ENCODE measurements around the gene SBF2. TPM values are rescaled to one million over a fixed set of nuclear protein-coding genes. Genes with fewer than 3 reads are reported as not detected.

SBF2 gene
- total and polyA plus RNA-seq, 7 experiments from 2014 or later, result 4.2 to 35.2 (median 13.3) TPM

- H3K27ac Mint-ChIP-seq, result no peak overlapping the region
- H3K9me3 Mint-ChIP-seq, result peaks cover 0 to 3% (median 0%) of the 10 kb centered on the region in 11 donors
- Histone ChIP-seq H3K27me3 (ENCODE audit: control insufficient read depth in 2 of 2, insufficient read depth in 2 of 2, low read length in 2 of 2) (no peaks in the 10 kb centered on the region), H3K4me3 (ENCODE audit: low read length) (no peak overlapping the region), H3K36me3 (ENCODE audit: control insufficient read depth in 2 of 3, insufficient read depth in 3 of 3, low read length in 3 of 3) (no peaks in the 10 kb centered on the region), H3K27ac (ENCODE audit: low read depth, low read length) (no peak overlapping the region), H3K4me1 (ENCODE audit: control insufficient read depth in 2 of 2, insufficient read depth in 2 of 2, low read length in 2 of 2) (no peaks in the 10 kb centered on the region), H3K9me3 (ENCODE audit: control insufficient read depth in 2 of 3, low read length in 3 of 3) (no peaks in the 10 kb centered on the region)
- DNase-seq (no peak), ATAC-seq (no peak)
- H3K36me3 Mint-ChIP-seq, result peaks cover 0 to 11% (median 6%) of the 10 kb centered on the region in 5 donors
- H3K4me1 Mint-ChIP-seq, result peaks cover 0 to 7% (median 0%) of the 10 kb centered on the region in 7 donors
- CTCF ChIA-PET, result interaction anchor here (0.6 kb wide), 1 partner anchor 271 kb away, joined by 3 read pairs; no protein-coding TSS in a partner anchor
- POLR2A ChIA-PET, result no interaction called here
- no peak overlapping the region for H3K4me3 Mint-ChIP-seq
- intact Hi-C loops (cut with micrococcal nuclease), result loop anchor here in 1 of 2 donors (5.0 kb wide), 1 partner anchor 215 kb away; no protein-coding TSS in a partner anchor
- H3K27me3 Mint-ChIP-seq, result peaks cover 0 to 3% (median 0%) of the 10 kb centered on the region in 5 donors
Measured at GRCh38 chr11:10122326-10123197, 171.5 kb downstream of the SBF2 start.

GRCh38 chr11:10118865-10119264 lies 175.2 kb downstream of the SBF2 start:
- H3K4me1 Mint-ChIP-seq, result peaks cover 0 to 5% (median 0%) of the 10 kb centered on the region in 7 donors
- Histone ChIP-seq H3K9me3 (ENCODE audit: control insufficient read depth in 2 of 3, low read length in 3 of 3) (no peaks in the 10 kb centered on the region), H3K4me3 (ENCODE audit: low read length) (no peak overlapping the region), H3K4me1 (ENCODE audit: control insufficient read depth in 2 of 2, insufficient read depth in 2 of 2, low read length in 2 of 2) (no peaks in the 10 kb centered on the region), H3K36me3 (ENCODE audit: control insufficient read depth in 2 of 3, insufficient read depth in 3 of 3, low read length in 3 of 3) (no peaks in the 10 kb centered on the region), H3K27ac (ENCODE audit: low read depth, low read length) (no peak overlapping the region), H3K27me3 (ENCODE audit: control insufficient read depth in 2 of 2, insufficient read depth in 2 of 2, low read length in 2 of 2) (no peaks in the 10 kb centered on the region)
- H3K4me3 Mint-ChIP-seq, result no peak overlapping the region
- H3K27me3 Mint-ChIP-seq, result peaks cover 0 to 3% (median 0%) of the 10 kb centered on the region in 5 donors
- ChIA-PET CTCF (no interaction called here), POLR2A (no interaction called here)
- ATAC-seq (no peak), DNase-seq (no peak)
- intact Hi-C loops (cut with micrococcal nuclease), result no loop called here
- peaks cover 0 to 21% (median 16%) of the 10 kb centered on the region in 5 donors for H3K36me3 Mint-ChIP-seq
- H3K9me3 Mint-ChIP-seq, result peaks cover 0 to 6% (median 0%) of the 10 kb centered on the region in 11 donors
- no peak overlapping the region for H3K27ac Mint-ChIP-seq

- Mint-ChIP-seq H3K27ac (no peak overlapping the region), H3K27me3 (peaks cover 0 to 3% (median 0%) of the 10 kb centered on the region in 5 donors), H3K36me3 (peaks cover 0 to 21% (median 16%) of the 10 kb centered on the region in 5 donors), H3K4me1 (peaks cover 0 to 5% (median 0%) of the 10 kb centered on the region in 7 donors), H3K9me3 (peaks cover 0 to 6% (median 0%) of the 10 kb centered on the region in 11 donors), H3K4me3 (no peak overlapping the region)
- CTCF ChIA-PET, result no interaction called here
- no peaks in the 10 kb centered on the region for H3K36me3 ChIP-seq (ENCODE audit: control insufficient read depth in 2 of 3, insufficient read depth in 3 of 3, low read length in 3 of 3)
- no peaks in the 10 kb centered on the region for H3K9me3 ChIP-seq (ENCODE audit: control insufficient read depth in 2 of 3, low read length in 3 of 3)
- DNase-seq, result no peak
- no peak for ATAC-seq
- no peaks in the 10 kb centered on the region for H3K27me3 ChIP-seq (ENCODE audit: control insufficient read depth in 2 of 2, insufficient read depth in 2 of 2, low read length in 2 of 2)
- no peaks in the 10 kb centered on the region for H3K4me1 ChIP-seq (ENCODE audit: control insufficient read depth in 2 of 2, insufficient read depth in 2 of 2, low read length in 2 of 2)
- no peak overlapping the region for H3K4me3 ChIP-seq (ENCODE audit: low read length)
- intact Hi-C loops (cut with micrococcal nuclease), result no loop called here
- no peak overlapping the region for H3K27ac ChIP-seq (ENCODE audit: low read depth, low read length)
- POLR2A ChIA-PET, result no interaction called here
Measured at GRCh38 chr11:10117709-10118351, 176.2 kb downstream of the SBF2 start.

GRCh38 chr11:10116588-10116987 lies 177.4 kb downstream of the SBF2 start:
- intact Hi-C loops (cut with micrococcal nuclease), result no loop called here
- ChIA-PET CTCF (no interaction called here), POLR2A (no interaction called here)
- no peak overlapping the region for H3K4me3 Mint-ChIP-seq
- H3K27ac Mint-ChIP-seq, result no peak overlapping the region
- no peaks in the 10 kb centered on the region for H3K36me3 ChIP-seq (ENCODE audit: control insufficient read depth in 2 of 3, insufficient read depth in 3 of 3, low read length in 3 of 3)
- H3K36me3 Mint-ChIP-seq, result peaks cover 0 to 26% (median 21%) of the 10 kb centered on the region in 5 donors
- H3K9me3 Mint-ChIP-seq, result peaks cover 0 to 6% (median 3%) of the 10 kb centered on the region in 11 donors
- no peak overlapping the region for H3K27ac ChIP-seq (ENCODE audit: low read depth, low read length)
- no peaks in the 10 kb centered on the region for H3K9me3 ChIP-seq (ENCODE audit: control insufficient read depth in 2 of 3, low read length in 3 of 3)
- peaks cover 0 to 5% (median 0%) of the 10 kb centered on the region in 7 donors for H3K4me1 Mint-ChIP-seq
- peaks cover 0 to 3% (median 0%) of the 10 kb centered on the region in 5 donors for H3K27me3 Mint-ChIP-seq
- no peaks in the 10 kb centered on the region for H3K4me1 ChIP-seq (ENCODE audit: control insufficient read depth in 2 of 2, insufficient read depth in 2 of 2, low read length in 2 of 2)
- no peaks in the 10 kb centered on the region for H3K27me3 ChIP-seq (ENCODE audit: control insufficient read depth in 2 of 2, insufficient read depth in 2 of 2, low read length in 2 of 2)
- ATAC-seq, result no peak
- no peak for DNase-seq
- H3K4me3 ChIP-seq (ENCODE audit: low read length), result no peak overlapping the region

GRCh38 chr11:10114593-10115404 lies 179.2 kb downstream of the SBF2 start:
- DNase-seq, result no peak
- Histone ChIP-seq H3K9me3 (ENCODE audit: control insufficient read depth in 2 of 3, low read length in 3 of 3) (no peaks in the 10 kb centered on the region), H3K27ac (ENCODE audit: low read depth, low read length) (no peak overlapping the region), H3K4me1 (ENCODE audit: control insufficient read depth in 2 of 2, insufficient read depth in 2 of 2, low read length in 2 of 2) (no peaks in the 10 kb centered on the region), H3K4me3 (ENCODE audit: low read length) (no peak overlapping the region), H3K36me3 (ENCODE audit: control insufficient read depth in 2 of 3, insufficient read depth in 3 of 3, low read length in 3 of 3) (no peaks in the 10 kb centered on the region), H3K27me3 (ENCODE audit: control insufficient read depth in 2 of 2, insufficient read depth in 2 of 2, low read length in 2 of 2) (no peaks in the 10 kb centered on the region)
- intact Hi-C loops (cut with micrococcal nuclease), result no loop called here
- ChIA-PET CTCF (no interaction called here), POLR2A (no interaction called here)
- H3K27me3 Mint-ChIP-seq, result peaks cover 0 to 3% (median 0%) of the 10 kb centered on the region in 5 donors
- H3K4me1 Mint-ChIP-seq, result peaks cover 0 to 5% (median 0%) of the 10 kb centered on the region in 7 donors
- H3K9me3 Mint-ChIP-seq, result peaks cover 0 to 6% (median 3%) of the 10 kb centered on the region in 11 donors
- H3K4me3 Mint-ChIP-seq, result no peak overlapping the region
- ATAC-seq, result no peak
- peaks cover 0 to 24% (median 21%) of the 10 kb centered on the region in 5 donors for H3K36me3 Mint-ChIP-seq
- no peak overlapping the region for H3K27ac Mint-ChIP-seq

GRCh38 chr11:10113852-10114251 lies 180.2 kb downstream of the SBF2 start:
- Histone ChIP-seq H3K27ac (ENCODE audit: low read depth, low read length) (no peak overlapping the region), H3K4me3 (ENCODE audit: low read length) (no peak overlapping the region), H3K4me1 (ENCODE audit: control insufficient read depth in 2 of 2, insufficient read depth in 2 of 2, low read length in 2 of 2) (no peaks in the 10 kb centered on the region), H3K9me3 (ENCODE audit: control insufficient read depth in 2 of 3, low read length in 3 of 3) (no peaks in the 10 kb centered on the region), H3K36me3 (ENCODE audit: control insufficient read depth in 2 of 3, insufficient read depth in 3 of 3, low read length in 3 of 3) (no peaks in the 10 kb centered on the region), H3K27me3 (ENCODE audit: control insufficient read depth in 2 of 2, insufficient read depth in 2 of 2, low read length in 2 of 2) (no peaks in the 10 kb centered on the region)
- H3K4me1 Mint-ChIP-seq, result peaks cover 0 to 5% (median 0%) of the 10 kb centered on the region in 7 donors
- ATAC-seq (no peak), DNase-seq (no peak)
- intact Hi-C loops (cut with micrococcal nuclease), result no loop called here
- CTCF ChIA-PET, result no interaction called here
- H3K9me3 Mint-ChIP-seq, result peaks cover 0 to 6% (median 3%) of the 10 kb centered on the region in 11 donors
- POLR2A ChIA-PET, result no interaction called here
- peaks cover 0 to 25% (median 21%) of the 10 kb centered on the region in 5 donors for H3K36me3 Mint-ChIP-seq
- H3K27ac Mint-ChIP-seq, result no peak overlapping the region
- no peak overlapping the region for H3K4me3 Mint-ChIP-seq
- peaks cover 0 to 2% (median 0%) of the 10 kb centered on the region in 5 donors for H3K27me3 Mint-ChIP-seq

All from naive thymus-derived CD4-positive, alpha-beta T cell (primary cell).